Large intestine (tissue), 3 donors: ENCODE results near the gene RALGPS1. TPM values are rescaled to one million over a fixed set of nuclear protein-coding genes. Genes with fewer than 3 reads are reported as not detected.
A peak's percentile ranks its signal among the peaks of the same experiment; 100 is the strongest.

Experiments used
- DNase-seq, 2 donors: peaks; one replicate each; pipeline versions ENCODE4 v3.0.0 to v3.0.0-alpha.2; 2013
- H3K27ac ChIP-seq: one replicate; pipeline ENCODE4 v1.5.1; 2013; ENCODE audit warnings: low read length
- H3K27me3 ChIP-seq: 2 replicates; pipeline ENCODE4 v1.6.1; 2013; ENCODE audit warnings: low read length; ENCODE audit not compliant: control insufficient read depth, insufficient read depth
- H3K36me3 ChIP-seq: 2 replicates; pipeline ENCODE4 v1.6.1; 2013; ENCODE audit warnings: low read length; ENCODE audit not compliant: control insufficient read depth, insufficient read depth
- H3K4me1 ChIP-seq: one replicate; pipeline ENCODE4 v1.6.1; 2013; ENCODE audit warnings: low read length; ENCODE audit not compliant: control insufficient read depth, insufficient read depth
- H3K4me3 ChIP-seq: one replicate; pipeline ENCODE4 v1.5.1; 2013; ENCODE audit warnings: low read length
- H3K9me3 ChIP-seq: one replicate; pipeline ENCODE4 v1.6.1; 2013; ENCODE audit warnings: mild to moderate bottlenecking, low read depth, low read length, moderate library complexity; ENCODE audit not compliant: control insufficient read depth
- WGBS: methylation state at CpG from one replicate; pipeline ENCODE4 v1.1.5; 2013; ENCODE audit warnings: low lambda C conversion rate; ENCODE audit not compliant: insufficient coverage; 5-methylcytosine and 5-hydroxymethylcytosine counted together
- polyA plus RNA-seq: library from polyadenylated mRNA; unstranded; fragments of 120-200 nt; gene quantifications from one replicate; pipeline ENCODE4 v1.2.1, GENCODE V29; 2013

The RALGPS1 gene
- polyA plus RNA-seq, 1 donor = 58.8 TPM

DNA sequence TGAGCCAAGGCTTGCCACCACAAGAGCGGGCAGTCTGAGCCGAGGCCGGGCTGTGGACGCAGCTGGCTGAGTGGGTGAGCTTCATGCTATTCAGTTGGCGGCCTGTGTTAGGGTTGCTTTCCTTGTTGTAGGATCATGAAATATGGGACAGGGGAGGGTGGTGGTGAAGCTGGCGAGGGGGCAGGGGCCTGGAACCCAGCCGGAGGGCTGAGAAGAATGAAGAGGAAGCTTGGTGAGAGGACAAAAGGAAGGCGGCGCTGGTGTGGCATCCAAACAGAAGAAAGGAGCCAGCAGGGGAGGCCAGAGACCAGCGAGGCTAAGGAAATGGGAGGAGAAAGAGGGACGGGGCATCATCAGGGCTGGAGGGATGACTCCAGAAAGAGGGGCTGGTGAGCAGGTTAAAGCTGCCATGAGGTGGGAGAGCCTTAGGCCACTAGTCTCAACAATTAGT, 18.3 kb downstream of the RALGPS1 start:
- H3K36me3 ChIP-seq = peaks cover 4% of the 10 kb centered on the region
- H3K27ac ChIP-seq = no peak overlapping the region
- no peak for DNase-seq
- no peaks in the 10 kb centered on the region for H3K9me3 ChIP-seq
- no peaks in the 10 kb centered on the region for H3K27me3 ChIP-seq
- no peak overlapping the region for H3K4me3 ChIP-seq
- 100% methylated on average over 1 of the region's 11 CpGs for WGBS
- H3K4me1 ChIP-seq = no peaks in the 10 kb centered on the region

DNA sequence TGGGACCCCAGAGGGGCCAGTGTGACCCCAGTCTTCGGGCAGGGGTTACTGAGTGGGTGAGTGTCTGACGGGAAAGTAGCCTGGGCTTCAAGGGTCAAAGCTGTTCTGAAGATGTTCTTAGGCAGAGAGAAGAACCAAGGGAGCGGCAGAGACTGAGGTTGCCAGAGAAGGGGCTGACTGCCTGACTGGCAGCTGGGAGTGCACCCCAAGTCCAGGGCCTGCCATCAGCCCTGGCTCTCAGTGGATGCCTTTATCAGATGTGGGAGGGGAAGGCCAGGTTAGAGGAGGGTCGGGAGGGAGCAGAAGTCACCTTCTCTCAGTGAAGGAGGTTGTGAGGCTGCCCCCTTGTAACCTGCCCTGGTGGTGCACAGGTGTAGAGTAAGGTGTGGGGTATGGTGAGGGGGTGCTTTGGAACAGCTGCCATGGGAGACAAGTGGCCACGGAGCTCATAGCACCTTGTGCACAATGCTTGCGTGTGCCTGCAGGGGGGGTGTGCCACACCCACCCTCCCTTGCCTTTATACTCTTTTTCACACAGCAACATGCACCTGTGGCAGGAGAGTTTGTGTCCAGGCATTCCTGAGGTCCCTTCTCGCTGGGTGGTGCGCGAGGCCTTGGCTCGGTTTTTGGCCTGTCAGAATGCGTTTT, 18.9 kb downstream of the RALGPS1 start:
- Histone ChIP-seq H3K4me3 (no peak overlapping the region), H3K36me3 (peaks cover 4% of the 10 kb centered on the region), H3K27ac (no peak overlapping the region), H3K27me3 (no peaks in the 10 kb centered on the region), H3K4me1 (no peaks in the 10 kb centered on the region), H3K9me3 (no peaks in the 10 kb centered on the region)
- 100% methylated on average over 1 of the region's 11 CpGs for whole genome bisulfite sequencing
- DNase-seq = no peak

DNA sequence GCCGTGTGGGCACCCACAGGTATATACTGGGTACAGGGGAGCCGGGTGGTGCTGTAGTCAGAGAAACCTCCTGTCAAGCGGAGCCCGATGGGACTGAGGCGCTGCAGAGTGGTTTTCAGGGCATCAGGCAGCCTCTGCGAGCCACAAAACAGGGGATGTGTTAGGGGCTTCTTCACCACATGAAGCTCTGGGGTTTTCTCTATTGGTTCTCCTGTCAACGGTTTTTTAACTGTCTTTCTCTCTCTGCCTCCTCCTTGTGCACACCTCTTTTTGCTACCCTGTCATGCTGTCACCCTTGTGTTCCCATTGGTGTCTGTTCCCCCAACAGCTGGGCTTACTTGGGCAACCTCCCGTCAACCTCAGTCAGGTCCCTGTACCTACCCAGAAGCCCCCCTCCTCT, 19.9 kb downstream of the RALGPS1 start:
- H3K4me3 ChIP-seq = no peak overlapping the region
- no peaks in the 10 kb centered on the region for H3K27me3 ChIP-seq
- 93% methylated on average over 2 of the region's 8 CpGs for WGBS
- peaks cover 9% of the 10 kb centered on the region for H3K4me1 ChIP-seq
- peaks cover 4% of the 10 kb centered on the region for H3K36me3 ChIP-seq
- no peak for DNase-seq
- no peaks in the 10 kb centered on the region for H3K9me3 ChIP-seq
- H3K27ac ChIP-seq = no peak overlapping the region

GRCh38 chr9:126935630-126936029, 21.0 kb downstream of the RALGPS1 start:
- H3K9me3 ChIP-seq = no peaks in the 10 kb centered on the region
- H3K4me1 ChIP-seq = peaks cover 11% of the 10 kb centered on the region
- no peak overlapping the region for H3K4me3 ChIP-seq
- H3K27ac ChIP-seq = no peak overlapping the region
- no peak for DNase-seq
- no CpG with 5 or more reads among the region's 5 CpGs for WGBS
- peaks cover 4% of the 10 kb centered on the region for H3K36me3 ChIP-seq
- H3K27me3 ChIP-seq = no peaks in the 10 kb centered on the region

DNA sequence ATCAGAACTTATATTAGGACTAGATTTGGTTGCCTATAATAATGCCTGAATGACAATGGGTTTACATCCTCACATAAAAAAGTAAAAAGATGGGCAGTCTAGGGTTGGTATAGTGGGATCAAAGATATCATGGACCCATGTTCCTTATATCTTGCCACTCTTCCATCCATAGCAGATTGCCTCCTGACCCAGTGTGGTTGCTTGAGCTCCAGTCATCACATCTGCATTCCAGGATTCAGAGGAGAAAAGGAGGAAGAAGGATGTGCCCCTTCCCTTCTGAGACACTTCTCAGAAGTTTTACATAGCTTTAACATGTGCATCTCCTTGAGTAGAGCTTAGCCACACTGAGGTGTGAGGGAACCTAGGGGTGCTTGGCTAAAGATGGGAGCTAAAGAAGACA, 22.9 kb downstream of the RALGPS1 start:
- H3K9me3 ChIP-seq = no peaks in the 10 kb centered on the region
- H3K27ac ChIP-seq = no peak overlapping the region
- H3K36me3 ChIP-seq = no peaks in the 10 kb centered on the region
- no peaks in the 10 kb centered on the region for H3K27me3 ChIP-seq
- H3K4me3 ChIP-seq = no peak overlapping the region
- no peak for DNase-seq
- peaks cover 11% of the 10 kb centered on the region for H3K4me1 ChIP-seq

DNA sequence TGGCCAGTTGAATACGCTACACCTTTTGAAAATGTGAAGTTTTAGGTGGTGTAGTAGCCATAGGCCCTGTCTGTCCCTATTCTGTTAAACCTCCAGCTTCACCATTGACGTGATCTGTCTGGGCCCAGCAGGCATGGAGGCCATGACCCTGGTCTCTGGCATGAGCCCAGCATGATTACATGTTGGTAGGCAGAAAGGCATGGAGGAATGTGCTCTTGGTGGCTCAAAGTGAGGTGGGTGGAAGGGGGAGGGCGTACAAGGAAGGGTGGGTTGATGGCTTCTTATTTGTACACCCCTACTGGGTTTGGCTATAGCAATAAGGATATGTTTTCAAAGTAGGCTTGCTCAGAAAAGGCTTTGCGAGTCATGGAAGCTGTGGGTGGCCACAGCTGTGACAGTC, 23.7 kb downstream of the RALGPS1 start:
- DNase-seq = no peak
- Histone ChIP-seq H3K36me3 (no peaks in the 10 kb centered on the region), H3K27ac (no peak overlapping the region), H3K9me3 (no peaks in the 10 kb centered on the region), H3K4me3 (no peak overlapping the region), H3K27me3 (no peaks in the 10 kb centered on the region), H3K4me1 (peaks cover 11% of the 10 kb centered on the region)
- WGBS = no CpG with 5 or more reads among the region's 4 CpGs

DNA sequence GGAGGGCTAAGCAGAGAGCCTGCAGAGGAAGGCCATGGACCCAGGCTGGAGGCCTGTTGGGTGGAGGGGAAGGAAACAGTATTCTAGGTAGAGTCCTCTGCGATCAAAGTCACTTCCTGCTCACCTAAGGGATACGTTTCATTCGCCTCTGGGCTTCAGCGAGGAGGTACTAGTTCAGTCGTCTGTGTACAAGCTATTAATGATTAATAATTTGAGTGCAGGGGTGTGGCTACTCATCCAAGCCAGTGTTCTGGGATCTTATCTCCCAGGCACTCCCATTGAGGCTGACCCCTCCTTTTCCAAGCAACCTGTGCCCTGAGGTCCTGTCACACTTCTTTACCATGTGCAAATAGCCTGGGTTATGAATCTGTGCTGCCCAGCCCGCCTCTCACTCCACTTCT, 25.2 kb downstream of the RALGPS1 start:
- DNase-seq = peak; percentile 95 to 98
- Histone ChIP-seq H3K4me1 (peaks cover 11% of the 10 kb centered on the region), H3K9me3 (no peaks in the 10 kb centered on the region), H3K27ac (peak overlapping the region; percentile 74), H3K4me3 (no peak overlapping the region), H3K36me3 (peaks cover 8% of the 10 kb centered on the region), H3K27me3 (no peaks in the 10 kb centered on the region)
- no CpG with 5 or more reads among the region's 6 CpGs for WGBS

DNA sequence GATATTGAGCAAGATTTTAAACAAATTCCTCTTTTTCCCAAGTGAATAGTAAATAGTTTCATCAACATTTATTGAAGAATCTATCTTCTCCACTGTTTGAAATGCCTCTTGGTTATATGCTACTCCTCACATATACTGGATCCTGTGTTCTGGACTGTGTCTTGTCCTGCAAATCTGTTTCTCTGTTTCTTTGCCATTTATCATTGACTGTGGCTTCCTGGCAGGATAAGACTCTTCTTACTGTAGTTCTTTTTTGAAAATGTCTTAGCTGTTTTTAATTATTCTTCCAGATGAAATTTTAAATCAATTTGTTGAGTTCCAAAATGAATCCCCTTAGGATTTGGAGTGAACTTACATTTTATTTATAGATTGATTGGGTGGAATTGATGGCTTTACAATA, 27.8 kb downstream of the RALGPS1 start:
- H3K27ac ChIP-seq = no peak overlapping the region
- DNase-seq = no peak
- no peaks in the 10 kb centered on the region for H3K9me3 ChIP-seq
- no peak overlapping the region for H3K4me3 ChIP-seq
- H3K36me3 ChIP-seq = peaks cover 8% of the 10 kb centered on the region
- H3K27me3 ChIP-seq = no peaks in the 10 kb centered on the region
- peaks cover 11% of the 10 kb centered on the region for H3K4me1 ChIP-seq

DNA sequence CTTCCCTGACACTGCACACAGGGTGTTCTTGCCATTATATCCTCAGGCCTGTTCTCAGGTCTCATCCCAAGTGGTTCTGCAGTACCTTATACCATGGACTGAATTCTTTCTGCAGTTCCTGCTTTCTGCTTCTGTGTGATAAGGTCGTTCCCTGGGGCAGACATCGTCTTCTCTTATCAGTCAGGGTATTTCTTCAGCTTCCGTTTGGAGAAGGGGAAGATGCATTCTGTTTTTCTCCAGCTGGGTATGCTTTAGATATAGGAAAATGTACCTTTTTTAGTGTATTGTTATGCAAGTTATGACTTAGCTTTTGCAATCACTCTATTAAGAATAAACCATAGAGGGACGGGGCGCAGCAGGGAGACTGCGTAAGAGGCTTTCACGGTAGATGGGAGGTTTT, 31.1 kb downstream of the RALGPS1 start:
- no peaks in the 10 kb centered on the region for H3K4me1 ChIP-seq
- H3K36me3 ChIP-seq = peaks cover 8% of the 10 kb centered on the region
- H3K27me3 ChIP-seq = no peaks in the 10 kb centered on the region
- no peak overlapping the region for H3K4me3 ChIP-seq
- H3K9me3 ChIP-seq = no peaks in the 10 kb centered on the region
- no peak for DNase-seq
- WGBS = no CpG with 5 or more reads among the region's 7 CpGs
- no peak overlapping the region for H3K27ac ChIP-seq

GRCh38 chr9:126947529-126947928, 32.9 kb downstream of the RALGPS1 start:
- Histone ChIP-seq H3K27me3 (no peaks in the 10 kb centered on the region), H3K9me3 (no peaks in the 10 kb centered on the region), H3K36me3 (peaks cover 8% of the 10 kb centered on the region), H3K4me1 (no peaks in the 10 kb centered on the region), H3K4me3 (no peak overlapping the region), H3K27ac (no peak overlapping the region)
- no peak for DNase-seq
- no CpG with 5 or more reads among the region's 1 CpG for WGBS

DNA sequence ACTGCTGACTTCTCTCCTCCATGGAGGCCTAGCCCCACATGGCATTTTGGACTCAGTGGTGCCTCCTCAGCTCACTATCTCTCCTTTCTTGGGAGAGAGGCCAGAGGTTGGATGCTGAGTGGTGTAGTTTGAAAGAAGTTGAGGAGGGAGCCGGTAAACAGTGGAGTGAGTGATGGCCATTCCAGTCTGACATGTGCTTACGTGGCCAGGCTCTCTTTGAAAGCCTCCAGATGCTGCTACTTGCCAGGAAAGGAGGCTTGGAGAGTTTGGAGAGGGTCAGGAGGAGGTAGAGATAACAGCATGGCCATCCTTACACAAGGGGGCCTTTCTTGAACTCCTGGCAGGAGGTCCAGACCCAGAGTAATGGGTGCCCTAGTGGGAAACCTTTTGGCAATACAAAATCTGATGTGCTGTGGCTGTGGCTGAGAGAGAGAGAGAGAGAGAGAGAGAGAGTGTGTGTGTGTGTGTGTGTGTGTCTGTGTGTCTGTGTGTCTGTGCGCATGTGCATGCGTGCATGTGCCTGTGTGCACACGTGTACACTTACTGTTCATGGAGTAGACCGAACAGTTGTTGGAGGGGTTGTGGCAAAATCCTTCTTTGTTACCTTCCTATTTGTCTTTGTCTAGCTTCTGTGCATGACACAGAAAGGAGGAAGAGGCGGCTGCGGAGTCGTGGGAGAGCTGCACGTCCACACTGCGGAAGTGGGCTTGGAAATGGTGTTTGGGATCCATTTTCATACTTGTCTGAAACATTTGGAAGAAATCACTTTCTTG, 37.8 kb downstream of the RALGPS1 start:
- Histone ChIP-seq H3K4me3 (no peak overlapping the region), H3K4me1 (peaks cover 9% of the 10 kb centered on the region), H3K27ac (peak overlapping the region; percentile 48), H3K9me3 (no peaks in the 10 kb centered on the region), H3K36me3 (no peaks in the 10 kb centered on the region), H3K27me3 (no peaks in the 10 kb centered on the region)
- peak in 1 of 2 donors; percentile 27 for DNase-seq
- no CpG with 5 or more reads among the region's 11 CpGs for WGBS
